Coronary artery (tissue), 2 donors: ENCODE results near the gene COL5A2.

Experiments
- DNase-seq: peaks from one replicate; pipeline ENCODE4 v3.0.0-alpha.2; 2017; ENCODE audit warnings: low spot score
- H3K27ac ChIP-seq, 2 donors: fragments of 200-600 bp; sonication (generic); one replicate each; pipeline ENCODE4 v1.5.1; 2016 to 2019
- H3K4me3 ChIP-seq: fragments of 200-600 bp; sonication (generic); 2 replicates; pipeline ENCODE4 v1.5.1; 2016; ENCODE audit warnings: mild to moderate bottlenecking, moderate library complexity
- CTCF ChIP-seq: fragments of 200-600 bp; sonication (generic); IDR thresholded peaks from one replicate; pipeline ENCODE4 v1.5.1; 2019; ENCODE audit warnings: antibody characterized with exemption

The COL5A2 gene

GRCh38 chr2:189152483-189152882, 27.1 kb downstream of the COL5A2 start:
- TF ChIP-seq CTCF = no peak
- Histone ChIP-seq H3K4me3 (peak overlapping the region; percentile 23), H3K27ac (peak overlapping the region; percentile 37 to 82)
- no peak for DNase-seq

GRCh38 chr2:189151906-189152305, 27.7 kb downstream of the COL5A2 start:
- no peak overlapping the region for H3K4me3 ChIP-seq
- DNase-seq = no peak
- H3K27ac ChIP-seq = peak overlapping the region; percentile 37 to 82
- no peak for TF ChIP-seq CTCF

GRCh38 chr2:189150033-189150432, 29.5 kb downstream of the COL5A2 start:
- Histone ChIP-seq H3K27ac (peak overlapping the region; percentile 7 to 36), H3K4me3 (no peak overlapping the region)
- no peak for DNase-seq
- no peak for TF ChIP-seq CTCF

- Histone ChIP-seq H3K4me3 (no peak overlapping the region), H3K27ac (no peak overlapping the region)
- TF ChIP-seq CTCF = no peak
- DNase-seq = no peak
Measured at GRCh38 chr2:189147989-189148388, 31.6 kb downstream of the COL5A2 start.

- no peak for DNase-seq
- no peak for TF ChIP-seq CTCF
- Histone ChIP-seq H3K27ac (peak overlapping the region in 1 of 2 donors; percentile 31), H3K4me3 (no peak overlapping the region)
Measured at GRCh38 chr2:189147361-189147760, 32.2 kb downstream of the COL5A2 start.

GRCh38 chr2:189146553-189146952, 33.0 kb downstream of the COL5A2 start:
- no peak for DNase-seq
- Histone ChIP-seq H3K27ac (no peak overlapping the region), H3K4me3 (no peak overlapping the region)
- no peak for TF ChIP-seq CTCF

GRCh38 chr2:189144700-189145211, 34.8 kb downstream of the COL5A2 start:
- Histone ChIP-seq H3K27ac (no peak overlapping the region), H3K4me3 (no peak overlapping the region)
- no peak for DNase-seq
- TF ChIP-seq CTCF = no peak
